GM18909 (cell line): ENCODE results near the gene COL5A1.

Experiments used
- ATAC-seq: cut with Tn5 transposase; IDR thresholded peaks from one replicate; pipeline ENCODE4 v1.9.1; 2021; ENCODE audit warnings: mild to moderate bottlenecking; ENCODE audit not compliant: unreplicated experiment, poor library complexity

The COL5A1 gene

DNA sequence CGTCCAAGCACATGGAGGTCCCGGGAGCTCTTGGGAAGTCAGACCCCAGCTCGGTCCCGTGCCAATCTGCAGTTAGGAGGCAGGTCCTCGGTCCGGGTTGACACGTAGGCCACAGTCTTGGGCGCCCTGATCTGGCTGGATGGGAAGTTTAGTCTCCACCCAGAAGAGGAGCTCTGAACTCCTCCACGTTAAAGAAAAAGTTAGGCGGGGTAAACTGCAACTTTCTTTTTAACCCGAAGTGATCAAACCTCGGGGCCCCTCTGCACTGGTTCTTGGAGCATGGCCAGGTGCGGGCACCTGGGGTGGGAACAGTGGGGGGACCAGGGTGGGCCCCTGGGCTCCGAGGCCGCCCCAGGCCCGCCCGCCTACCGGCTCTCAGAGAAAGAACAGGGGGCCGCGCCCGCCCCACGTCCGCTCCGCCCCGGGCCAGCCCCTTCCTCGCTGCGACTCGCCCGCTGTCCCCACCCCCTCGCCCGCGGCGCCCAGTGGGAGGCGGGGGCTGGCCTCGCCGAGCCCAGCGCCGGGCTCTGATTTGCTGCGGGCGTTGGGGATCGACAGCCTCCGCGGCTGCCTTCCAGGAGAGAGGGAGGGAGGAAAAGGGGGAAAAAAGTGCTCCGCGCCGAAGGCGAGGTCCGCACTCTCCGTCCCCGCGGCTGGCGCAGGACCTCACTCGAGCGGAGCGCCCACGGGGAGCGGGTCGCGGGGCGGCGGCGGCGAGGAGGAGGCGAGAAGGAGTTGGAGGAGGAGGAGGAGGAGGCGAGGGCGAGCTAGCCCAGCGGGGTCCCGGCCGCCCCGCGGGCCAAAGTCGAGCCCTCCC lies at the start of gene COL5A1:
TSS of gene COL5A1 (plus strand) at position 631 of the 817 bp plus-strand sequence. CDS start 385 bp downstream, outside the sequence.
- no peak for ATAC-seq

DNA sequence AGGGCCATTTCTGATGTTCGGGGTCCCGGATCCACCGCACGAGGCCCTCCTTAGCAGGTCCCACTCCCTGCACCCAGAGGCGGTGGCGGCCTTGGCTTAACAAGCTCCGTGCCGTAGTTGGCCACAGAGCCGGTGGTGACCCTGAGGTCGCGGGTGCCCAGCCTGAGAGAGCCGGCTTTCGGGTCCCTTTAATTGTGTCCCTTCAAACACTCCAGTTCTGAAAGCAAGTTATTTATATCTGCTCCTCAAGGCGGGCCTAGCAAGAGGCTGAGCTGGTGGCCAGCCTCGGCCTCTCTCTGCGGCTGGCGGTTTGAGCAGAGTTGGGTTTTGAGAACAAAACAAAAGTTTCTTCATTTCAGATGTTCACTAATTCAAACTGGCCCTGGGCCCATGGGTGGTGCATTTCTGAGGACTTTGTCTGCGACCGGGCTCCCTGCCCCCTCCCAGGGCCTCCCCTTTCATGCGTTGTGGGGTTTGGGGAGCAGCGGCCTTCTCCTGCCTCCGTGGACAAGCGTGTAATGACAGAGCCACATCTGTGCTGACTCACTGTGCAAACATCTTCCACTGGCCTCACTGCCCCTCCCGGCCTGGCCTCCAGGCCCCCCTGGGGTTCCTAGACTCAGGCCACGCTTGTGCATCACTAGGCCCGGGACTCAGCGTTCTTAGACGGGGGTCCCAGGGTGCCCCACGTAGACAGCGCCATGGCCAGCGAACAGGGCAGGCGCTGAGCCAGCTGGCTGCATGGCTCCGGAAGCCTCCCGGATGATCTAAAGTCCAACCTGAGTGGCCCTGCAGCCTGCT lies 49.4 kb upstream of the COL5A1 start:
- no peak for ATAC-seq

DNA sequence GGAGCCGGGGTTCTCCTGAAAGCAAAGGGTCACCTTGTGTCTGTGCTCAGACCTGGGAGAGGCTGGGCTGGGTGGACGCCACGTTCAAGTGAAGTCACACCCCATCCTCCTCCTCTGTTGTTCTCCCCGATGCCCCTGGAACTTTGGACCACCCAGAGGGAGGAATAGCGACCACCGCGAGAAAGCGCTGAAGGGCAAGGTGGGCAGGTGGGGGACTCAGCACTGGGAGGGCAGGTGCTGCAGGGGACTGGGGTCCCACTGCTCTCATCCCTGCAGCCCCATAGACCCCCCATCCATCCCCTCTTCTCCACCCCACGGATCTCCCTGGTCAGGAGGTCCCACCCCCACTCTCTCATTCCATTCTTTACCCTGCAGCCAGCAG lies 48.8 kb upstream of the COL5A1 start:
- ATAC-seq = no peak

DNA sequence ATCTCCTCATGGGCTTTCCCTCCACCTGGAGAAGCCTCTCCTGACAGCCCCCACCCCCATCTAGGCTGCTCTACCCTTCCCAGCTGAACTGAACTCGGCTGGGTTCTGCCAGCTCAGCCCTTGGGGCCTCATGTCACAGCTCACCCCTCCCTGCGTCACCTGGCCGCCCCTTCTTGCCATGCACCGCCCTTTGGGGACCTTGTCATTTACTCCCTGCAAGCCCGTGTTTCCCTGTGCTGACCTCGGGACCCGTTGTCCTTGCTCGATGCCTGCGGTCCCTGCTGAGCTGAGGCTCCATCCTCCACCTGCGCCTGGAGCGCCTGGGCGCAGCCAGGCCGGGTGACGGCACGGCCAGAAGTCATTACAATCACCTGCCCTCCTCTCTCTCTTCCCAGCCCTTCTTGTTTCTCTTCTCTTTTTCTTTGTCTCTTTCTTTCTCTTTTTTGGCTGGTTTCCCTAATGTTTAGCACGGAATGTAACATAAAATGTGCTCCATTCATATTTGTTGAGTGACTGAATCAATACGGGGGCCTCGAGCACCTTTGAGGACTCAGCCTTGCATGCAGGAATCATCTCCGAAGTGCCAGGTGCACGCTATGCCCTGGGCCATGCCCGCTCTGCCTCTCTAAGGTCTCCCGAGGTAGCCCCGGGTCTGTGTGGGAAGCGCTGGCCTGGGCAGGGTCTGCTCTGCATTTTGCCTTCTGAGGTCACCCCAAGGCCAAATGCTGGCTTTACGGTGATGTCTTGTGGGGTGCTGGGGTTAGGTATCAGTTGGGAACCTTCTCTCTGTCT lies 48.1 kb upstream of the COL5A1 start:
- ATAC-seq = no peak

DNA sequence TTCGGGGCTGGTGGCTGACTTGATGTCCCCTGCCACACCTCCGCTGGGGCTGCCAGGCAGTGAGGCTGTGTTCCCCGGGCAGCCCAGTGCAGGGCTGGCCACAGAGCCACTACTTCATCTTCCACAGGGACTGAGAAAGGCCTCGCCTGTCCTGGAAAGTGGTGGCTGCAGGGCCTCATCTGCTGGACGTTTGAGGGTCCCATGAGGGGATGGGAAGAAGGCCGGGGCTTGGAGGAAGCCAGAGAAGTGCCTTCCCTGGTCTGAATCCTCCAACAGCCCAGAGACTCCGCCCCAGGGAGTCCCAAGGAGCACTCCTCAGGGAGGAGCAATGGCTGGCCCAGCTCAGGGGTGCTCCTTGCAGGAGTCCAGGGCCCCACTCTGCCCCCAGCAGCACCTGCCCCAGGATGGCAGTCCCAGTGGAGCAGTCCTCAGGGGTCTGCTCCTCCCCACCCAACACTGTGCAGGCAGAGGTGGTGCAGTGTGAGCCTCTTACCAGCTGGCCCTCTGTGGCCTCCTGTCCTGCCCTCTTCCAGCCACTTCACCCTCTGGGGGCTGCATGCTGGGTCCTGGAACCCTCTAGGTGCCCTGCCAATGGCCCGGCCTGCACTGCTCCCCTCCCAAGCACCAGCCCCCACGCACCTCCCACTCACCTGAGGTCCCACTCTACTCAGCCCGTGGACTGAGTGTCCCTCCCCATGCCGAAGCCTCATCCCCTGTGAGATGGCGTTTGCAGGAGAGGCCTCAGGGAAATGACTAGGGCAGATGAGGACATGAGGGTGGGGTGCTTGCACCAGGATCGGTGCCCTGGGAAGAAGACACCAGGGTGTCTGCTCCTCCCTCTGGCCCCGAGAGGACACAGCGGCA lies 47.3 kb upstream of the COL5A1 start:
- no peak for ATAC-seq

DNA sequence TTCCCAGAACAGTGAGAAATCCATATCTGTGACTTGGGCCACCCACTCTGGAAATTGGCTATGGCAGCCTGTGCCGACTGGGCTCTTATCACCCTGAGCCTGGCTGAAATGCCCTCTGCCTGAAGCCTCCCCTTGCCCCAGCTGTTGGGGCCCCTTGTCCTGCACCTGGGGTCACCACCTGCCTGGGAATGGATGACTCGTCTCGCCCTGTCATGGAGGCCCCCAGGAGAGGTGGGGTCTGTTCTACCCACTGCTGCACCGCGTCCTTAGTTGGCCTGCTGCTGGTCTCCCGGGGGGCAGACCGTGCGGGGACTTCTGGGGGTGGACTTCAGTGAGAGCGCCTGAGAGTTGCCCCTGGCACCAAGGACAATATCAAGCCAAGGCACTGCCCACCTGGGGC lies 46.6 kb upstream of the COL5A1 start:
- no peak for ATAC-seq

DNA sequence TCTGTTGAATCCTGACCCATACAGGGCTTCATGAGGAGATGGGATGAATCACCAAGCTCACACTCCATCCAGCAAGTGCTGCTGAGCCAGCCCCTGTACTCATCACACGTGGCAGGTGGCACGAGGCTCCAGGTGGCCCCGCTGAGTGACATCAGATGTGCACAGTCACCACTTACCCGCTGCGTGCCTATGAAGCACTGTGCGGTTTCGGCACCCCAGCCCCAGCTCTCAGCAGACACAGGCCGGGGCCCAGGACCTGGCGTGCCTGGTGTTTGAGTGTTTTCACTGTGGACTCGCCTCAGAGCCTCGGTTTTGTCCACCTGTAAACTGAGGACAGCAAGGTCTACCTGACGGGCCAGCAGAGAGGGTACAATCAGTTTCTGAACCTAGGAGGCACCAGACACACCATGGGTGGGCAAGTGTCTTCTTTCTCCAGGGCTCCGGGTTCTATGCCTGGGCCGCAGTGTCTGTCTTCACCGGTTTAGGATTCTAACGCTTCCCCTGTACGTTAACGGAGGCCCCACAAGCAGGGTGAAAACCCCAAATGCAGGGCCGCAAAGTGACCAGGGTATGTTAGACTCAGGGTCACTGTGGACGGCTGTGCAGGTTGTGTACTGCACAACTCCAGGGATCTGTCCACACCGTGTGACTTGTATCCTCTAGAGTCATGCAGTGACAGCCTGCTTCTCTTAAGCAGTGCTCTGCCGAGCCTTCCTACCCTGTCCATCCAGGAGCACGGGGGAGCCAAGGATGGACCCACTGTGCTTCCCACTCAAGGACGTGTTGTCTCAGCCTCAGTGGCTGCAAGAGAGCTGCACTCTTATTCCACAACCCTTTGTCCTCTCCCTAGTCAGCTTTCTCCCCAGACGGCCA lies 44.3 kb upstream of the COL5A1 start:
- ATAC-seq = no peak

DNA sequence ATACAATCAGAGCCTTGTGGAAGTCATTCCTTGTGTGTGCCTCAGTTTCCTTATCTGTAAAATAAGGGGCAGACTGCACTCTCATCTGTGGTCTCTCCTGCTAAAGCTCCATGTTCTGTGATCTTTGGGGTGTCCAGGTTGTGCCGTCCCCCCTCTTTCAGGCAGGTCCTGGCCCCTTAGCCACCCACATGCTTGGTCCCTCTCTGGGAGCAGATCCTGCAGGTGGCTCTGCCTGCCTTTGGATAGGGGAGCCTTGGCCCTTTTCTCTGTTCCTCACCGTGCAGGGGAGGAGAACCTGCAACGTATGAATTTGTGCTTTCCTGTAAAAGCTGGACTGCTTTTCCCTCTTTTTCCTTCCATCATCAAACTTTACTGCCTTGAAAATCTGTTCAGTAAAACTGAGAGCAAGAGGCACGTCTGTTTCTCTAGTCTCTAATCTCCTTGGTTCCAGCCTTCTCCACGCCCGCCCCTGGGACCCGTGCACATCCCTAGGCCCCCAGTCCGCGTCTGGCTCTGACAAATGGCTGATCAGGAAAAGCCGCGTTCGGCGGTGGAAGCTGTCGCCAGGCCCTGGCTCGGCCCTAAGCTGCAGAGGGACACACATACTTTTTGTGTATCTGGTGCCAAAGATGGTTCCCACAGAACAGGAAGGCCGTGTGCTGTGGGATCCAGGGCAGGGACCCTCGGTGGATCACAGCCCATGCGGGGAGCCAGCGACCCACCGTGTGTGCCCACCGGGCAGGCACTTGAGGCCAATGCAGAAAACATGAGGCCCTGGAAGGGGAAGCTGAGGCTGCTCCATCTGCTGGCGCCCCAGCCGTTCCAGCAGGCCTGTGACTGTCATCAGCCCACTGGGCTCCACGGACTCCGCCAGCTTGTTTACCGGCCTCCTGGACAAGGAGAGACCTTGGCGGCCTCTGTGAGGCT lies 43.4 kb upstream of the COL5A1 start:
- ATAC-seq = no peak

DNA sequence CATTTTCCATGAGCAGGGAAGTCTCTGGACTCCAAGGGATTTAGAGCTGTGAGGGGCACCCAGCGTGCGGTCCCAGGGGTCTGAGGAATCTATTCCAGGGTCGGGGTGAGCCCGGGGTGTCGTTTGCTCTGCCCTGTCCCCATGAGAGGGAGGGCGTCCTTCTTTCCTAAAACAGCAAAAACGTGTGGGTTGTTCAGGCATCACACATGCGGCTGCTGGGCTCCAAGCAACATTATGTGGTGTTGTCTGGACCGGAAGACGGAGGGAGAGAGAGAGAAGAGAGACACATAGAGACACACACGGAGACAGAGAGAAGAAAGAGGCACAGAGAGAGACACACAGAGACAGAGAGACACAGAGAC lies 42.7 kb upstream of the COL5A1 start:
- no peak for ATAC-seq

DNA sequence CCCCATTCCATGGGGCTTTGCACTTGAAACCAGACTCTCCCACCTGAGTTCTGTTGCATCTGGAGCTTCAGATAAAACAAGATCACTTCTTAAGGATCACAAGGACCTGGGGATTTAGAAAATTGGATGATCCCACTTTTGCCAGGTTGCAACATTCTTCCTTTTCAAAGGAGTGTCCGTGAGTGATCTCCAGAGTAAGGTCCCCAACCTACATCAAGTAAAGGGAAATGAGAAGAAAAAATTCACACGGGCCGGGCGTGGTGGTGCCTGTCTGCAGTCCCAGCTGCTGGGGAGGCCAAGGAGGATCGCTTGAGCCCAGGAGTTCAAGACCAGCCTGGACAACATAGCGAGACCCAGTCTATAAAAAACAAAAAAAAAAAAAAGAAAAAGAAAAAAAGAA lies 41.2 kb upstream of the COL5A1 start:
- no peak for ATAC-seq

DNA sequence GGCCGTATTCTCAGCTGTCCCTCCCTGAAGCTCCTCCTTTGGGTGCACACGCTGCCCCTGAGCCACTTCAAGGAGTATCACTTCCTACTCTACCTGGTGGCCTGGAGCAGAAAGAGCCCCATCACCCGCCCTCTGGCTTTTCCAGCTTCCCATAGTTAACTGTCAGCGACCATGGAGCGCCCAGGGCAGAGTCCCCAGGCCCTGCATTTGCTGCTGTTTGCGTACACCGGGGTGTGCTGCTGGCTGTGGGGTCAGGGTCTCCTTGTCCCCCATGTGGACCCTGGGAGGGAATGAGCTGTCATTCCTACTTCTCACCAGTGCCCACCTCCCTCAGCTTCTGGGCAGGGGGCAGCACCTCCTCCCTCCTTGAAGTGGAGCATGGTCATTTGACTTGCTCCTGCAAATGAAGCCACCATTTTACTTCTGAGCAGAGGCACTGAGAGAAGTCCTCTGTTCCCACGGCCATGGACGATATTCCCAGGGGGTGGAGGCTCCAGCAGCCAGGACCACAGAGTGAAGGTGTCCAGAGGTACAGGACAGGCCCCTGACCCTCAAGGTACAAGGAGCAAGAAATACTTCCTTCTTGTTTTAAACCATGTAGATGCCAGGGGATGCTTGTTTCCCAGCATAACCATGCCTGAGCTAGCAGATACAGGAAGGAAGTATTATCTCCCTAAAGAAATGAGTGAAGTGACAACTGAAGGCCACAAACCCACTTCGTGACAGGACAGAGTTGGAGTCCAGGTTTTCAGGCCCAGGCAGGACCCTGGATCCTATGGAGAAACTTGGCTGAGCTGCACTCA lies 40.6 kb upstream of the COL5A1 start:
- ATAC-seq = no peak

DNA sequence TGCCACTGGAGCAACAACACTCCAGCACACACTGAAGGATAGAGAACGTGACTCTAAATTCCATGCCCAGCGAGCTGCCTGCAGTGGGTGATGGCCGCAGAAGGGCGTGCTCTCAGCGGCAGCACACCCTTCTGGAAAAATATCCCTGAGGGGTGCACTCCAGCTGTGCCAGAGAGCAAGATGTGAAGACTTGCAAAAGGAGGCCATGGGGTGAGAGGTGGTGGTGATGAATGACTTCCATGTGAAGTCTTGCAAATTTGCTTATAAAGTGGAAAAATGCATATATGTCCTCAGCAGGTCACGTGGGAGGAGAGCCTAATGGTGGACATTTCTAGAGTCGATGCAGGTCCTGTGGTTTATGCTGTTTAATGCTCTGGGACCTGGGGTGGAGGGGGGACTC lies 39.8 kb upstream of the COL5A1 start:
- ATAC-seq = no peak

DNA sequence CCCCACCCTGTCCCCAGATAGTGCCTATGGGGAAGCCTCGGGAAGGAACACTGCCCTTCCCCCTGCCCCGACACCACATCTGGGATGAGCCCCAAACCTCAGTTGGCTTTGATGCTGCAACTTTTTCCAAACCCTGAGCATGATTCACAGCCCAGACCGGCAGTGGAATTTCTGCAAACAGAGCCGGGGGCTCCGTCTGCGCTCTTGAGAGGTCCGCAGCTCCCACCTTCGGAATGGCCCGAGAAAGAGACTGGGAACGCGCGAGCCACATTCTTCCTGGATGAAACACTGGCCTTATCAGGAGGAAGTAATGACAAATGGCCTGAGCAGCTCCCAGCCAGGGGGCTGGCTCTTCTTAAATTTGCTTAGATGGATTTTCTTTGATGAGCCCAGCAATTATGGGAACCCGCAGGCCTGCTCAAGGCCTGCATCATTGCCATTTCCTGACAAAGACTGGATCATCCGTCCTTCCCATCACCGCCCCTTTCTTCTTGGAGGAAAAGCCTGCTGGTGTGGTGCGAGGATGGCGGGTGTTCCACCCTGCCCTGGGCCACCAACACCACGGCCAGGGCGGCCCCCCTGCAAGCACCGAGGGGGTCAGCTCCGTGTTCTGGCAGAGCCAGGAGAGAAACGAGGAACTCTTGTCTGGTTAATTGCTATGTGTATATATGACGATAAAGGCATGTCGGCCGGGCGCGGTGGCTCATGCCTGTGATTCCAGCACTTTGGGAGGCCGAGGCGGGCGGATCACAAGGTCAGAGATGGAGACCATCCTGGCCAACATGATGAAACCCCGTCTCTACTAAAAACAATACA lies 38.8 kb upstream of the COL5A1 start:
- ATAC-seq = no peak

DNA sequence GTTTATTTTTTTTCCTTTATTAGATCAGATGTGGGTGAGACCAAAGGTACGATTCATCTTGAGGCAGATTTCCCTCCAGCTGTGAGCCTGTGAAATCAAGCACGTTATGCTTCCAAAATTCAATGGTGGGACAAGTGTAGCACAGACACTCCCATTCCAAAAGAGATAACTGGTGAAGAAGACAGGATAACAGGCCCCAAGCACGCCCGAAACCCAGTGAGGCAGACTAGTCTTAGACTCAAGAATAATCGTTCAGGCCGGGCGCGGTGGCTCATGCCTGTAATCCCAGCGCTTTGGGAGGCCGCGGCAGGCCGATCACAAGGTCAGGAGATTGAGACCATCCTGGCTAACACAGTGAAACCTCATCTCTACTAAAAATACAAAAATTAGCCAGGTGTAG lies 36.8 kb upstream of the COL5A1 start:
- no peak for ATAC-seq

DNA sequence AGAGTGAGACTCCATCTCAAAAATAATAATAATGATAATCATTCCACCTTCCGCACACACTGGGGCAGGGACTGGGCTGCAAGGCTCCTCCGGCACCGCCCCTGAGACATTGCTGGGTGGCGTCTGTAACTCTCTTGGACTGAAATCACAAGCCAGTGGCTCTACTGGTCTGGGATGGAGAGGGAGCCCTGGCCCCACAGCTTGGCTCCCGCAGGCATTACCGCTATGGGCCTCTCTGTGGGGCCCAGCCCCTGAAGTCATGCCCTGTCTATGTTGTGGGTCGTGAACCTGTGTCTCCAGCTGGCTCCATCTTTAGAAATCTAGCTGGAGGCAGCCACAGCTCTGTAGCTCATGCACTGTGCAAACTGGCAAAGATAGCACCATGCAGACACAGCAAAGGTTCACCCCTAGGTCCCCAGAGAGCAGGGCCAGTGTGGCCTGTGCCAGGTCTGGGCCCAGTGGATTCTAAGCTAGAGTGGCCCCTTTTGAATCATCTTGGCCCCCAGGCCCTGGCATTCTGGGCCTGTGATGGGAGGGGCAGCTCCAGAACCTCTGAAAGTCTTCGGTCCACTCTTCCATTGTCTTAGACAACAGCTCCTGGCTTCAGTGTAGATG lies 36.1 kb upstream of the COL5A1 start:
- no peak for ATAC-seq

DNA sequence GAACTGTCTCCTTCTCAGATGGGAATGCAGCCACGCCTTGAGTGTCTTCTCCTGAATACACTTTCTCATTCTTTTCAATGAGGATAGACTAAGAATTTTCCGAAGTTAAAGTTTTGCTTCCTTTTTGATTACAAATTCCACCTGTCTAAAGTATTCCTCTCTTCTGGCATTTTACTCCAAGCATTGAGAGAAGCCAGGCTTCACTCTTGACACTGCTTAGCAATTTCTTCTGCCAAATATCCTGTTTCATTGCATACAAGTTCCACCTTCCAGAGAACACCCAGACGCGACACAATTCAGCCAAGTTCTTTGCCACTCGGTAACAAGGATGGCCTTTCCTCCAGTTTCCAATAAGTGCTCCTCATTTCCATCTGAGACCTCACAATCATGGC lies 35.6 kb upstream of the COL5A1 start:
- ATAC-seq = no peak
